Measurements from ENCODE around the gene GABRR3. TPM values are rescaled to one million over a fixed set of nuclear protein-coding genes. Genes with fewer than 3 reads are reported as not detected.

Gene GABRR3
- total RNA-seq, 6 experiments from 2014 or later, result not detected

DNA sequence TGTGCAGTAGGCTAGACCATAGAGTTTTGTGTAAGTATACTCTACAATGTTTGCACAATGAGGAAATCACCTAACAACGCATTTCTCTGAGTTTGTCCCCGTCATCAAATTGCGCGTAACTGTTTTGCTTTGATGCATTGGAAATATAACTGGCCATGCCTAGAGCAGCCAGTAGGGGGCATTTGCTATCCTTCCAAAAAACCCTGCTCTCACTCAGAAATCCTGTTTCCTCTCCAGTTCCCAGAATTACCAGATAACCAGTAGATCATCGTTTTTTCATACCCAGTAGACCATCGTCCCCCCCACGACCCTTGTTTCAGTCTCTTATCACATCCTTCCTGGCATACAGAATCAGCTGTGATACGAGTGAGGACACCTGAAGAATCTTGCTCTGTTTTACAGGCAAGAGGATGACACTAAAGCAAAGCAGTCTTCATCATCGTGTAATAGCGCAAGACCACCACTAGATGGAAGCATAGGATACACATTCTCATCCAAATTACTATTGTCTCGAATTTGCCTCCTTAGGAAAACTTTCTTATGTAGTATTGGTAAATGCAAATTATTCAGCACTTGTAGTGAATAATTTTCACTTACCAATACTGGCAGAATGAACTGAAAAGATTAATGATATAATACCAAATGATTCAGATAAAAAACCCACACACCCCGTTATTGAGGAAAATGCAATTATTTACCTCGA lies 4.4 kb upstream of the GABRR3 start:
- Mint-ChIP-seq H3K27me3 (ENCODE audit: insufficient read depth) (peaks cover 10% of the 10 kb centered on the region), H3K4me1 (ENCODE audit: low read depth) (no peaks in the 10 kb centered on the region), H3K27ac (peak overlapping the region; percentile 73), H3K9me3 (no peaks in the 10 kb centered on the region), H3K4me3 (peak overlapping the region; percentile 89), H3K36me3 (ENCODE audit: low read depth) (no peaks in the 10 kb centered on the region)
- TF ChIP-seq, protein P1, sequence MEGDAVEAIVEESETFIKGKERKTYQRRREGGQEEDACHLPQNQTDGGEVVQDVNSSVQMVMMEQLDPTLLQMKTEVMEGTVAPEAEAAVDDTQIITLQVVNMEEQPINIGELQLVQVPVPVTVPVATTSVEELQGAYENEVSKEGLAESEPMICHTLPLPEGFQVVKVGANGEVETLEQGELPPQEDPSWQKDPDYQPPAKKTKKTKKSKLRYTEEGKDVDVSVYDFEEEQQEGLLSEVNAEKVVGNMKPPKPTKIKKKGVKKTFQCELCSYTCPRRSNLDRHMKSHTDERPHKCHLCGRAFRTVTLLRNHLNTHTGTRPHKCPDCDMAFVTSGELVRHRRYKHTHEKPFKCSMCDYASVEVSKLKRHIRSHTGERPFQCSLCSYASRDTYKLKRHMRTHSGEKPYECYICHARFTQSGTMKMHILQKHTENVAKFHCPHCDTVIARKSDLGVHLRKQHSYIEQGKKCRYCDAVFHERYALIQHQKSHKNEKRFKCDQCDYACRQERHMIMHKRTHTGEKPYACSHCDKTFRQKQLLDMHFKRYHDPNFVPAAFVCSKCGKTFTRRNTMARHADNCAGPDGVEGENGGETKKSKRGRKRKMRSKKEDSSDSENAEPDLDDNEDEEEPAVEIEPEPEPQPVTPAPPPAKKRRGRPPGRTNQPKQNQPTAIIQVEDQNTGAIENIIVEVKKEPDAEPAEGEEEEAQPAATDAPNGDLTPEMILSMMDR (IDR thresholded peaks at IDR 0.05), result peak; percentile 97
- peak; percentile 82 for DNase-seq

DNA sequence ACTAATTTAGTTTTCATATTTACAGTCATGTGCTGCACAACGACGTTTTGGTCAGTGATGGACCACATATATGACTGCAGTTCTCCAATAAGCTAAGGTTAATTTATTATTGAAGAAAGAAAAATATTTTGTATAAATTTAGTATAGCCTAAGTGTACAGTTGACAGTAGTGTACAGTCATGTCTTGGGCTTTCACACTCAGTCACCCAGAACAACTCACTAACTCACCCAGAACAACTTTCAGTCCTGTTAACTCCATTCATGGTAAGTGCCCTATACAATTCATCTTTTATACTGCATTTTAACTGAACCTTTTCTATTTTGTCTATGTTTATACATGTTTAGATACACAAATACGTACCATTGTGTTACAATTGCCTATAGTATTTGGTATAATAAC lies 3.8 kb upstream of the GABRR3 start:
- Mint-ChIP-seq H3K27me3 (ENCODE audit: insufficient read depth) (peaks cover 11% of the 10 kb centered on the region), H3K4me1 (ENCODE audit: low read depth) (no peaks in the 10 kb centered on the region), H3K36me3 (ENCODE audit: low read depth) (no peaks in the 10 kb centered on the region), H3K27ac (no peak overlapping the region), H3K4me3 (peak overlapping the region; percentile 89; the same call in 1 of the 2 replicates), H3K9me3 (no peaks in the 10 kb centered on the region)
- no peak for DNase-seq
- TF ChIP-seq, protein P1 (IDR thresholded peaks at IDR 0.05), result no peak

DNA sequence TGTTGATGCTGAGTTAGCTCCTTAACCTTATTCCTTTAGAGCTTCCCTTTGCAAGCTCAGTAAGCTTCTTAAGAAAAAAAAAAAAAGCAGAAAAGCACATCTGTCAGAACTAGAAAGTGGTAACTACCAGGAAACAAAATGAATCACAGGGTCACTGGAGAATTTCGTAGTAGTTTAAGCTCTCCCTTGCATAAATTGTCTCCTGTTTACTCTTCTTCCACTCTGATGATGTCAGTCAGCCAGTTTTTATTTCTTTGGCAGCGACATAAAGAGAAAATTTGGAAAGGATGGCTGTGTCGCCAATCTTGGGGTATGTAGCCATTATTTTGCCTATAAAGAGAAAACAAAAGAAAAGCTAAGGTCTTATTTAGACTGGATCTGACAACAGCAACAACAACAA lies 3.2 kb upstream of the GABRR3 start:
- H3K4me1 Mint-ChIP-seq (ENCODE audit: low read depth), result no peaks in the 10 kb centered on the region
- no peaks in the 10 kb centered on the region for H3K9me3 Mint-ChIP-seq
- no peaks in the 10 kb centered on the region for H3K36me3 Mint-ChIP-seq (ENCODE audit: low read depth)
- H3K27ac Mint-ChIP-seq, result no peak overlapping the region
- DNase-seq, result no peak
- H3K27me3 Mint-ChIP-seq (ENCODE audit: insufficient read depth), result peaks cover 11% of the 10 kb centered on the region
- H3K4me3 Mint-ChIP-seq, result no peak overlapping the region
- TF ChIP-seq, protein P1 (IDR thresholded peaks at IDR 0.05), result no peak

DNA sequence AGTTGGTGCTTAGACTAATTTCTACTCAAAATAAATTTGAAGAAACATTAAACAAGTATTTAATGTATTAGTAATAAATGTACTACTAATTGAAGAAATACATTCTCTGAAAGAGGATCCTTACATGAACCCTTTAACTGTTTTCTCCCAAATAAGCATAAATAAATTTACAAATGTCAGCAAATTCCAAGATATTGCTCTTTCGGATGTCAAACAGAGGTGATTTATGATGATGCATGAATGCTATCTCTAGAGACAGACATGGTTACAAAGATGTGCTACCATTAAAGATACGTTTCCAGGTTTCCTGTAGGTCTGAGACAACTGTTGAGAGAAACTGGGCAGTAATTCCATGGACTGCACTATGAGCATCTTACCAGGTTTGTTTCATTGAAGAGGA lies 629 bp downstream of the GABRR3 start:
- DNase-seq, result no peak
- Mint-ChIP-seq H3K9me3 (no peaks in the 10 kb centered on the region), H3K27ac (no peak overlapping the region), H3K4me3 (no peak overlapping the region), H3K4me1 (ENCODE audit: low read depth) (no peaks in the 10 kb centered on the region), H3K27me3 (ENCODE audit: insufficient read depth) (peaks cover 8% of the 10 kb centered on the region), H3K36me3 (ENCODE audit: low read depth) (no peaks in the 10 kb centered on the region)
- TF ChIP-seq, protein P1 (IDR thresholded peaks at IDR 0.05), result no peak

DNA sequence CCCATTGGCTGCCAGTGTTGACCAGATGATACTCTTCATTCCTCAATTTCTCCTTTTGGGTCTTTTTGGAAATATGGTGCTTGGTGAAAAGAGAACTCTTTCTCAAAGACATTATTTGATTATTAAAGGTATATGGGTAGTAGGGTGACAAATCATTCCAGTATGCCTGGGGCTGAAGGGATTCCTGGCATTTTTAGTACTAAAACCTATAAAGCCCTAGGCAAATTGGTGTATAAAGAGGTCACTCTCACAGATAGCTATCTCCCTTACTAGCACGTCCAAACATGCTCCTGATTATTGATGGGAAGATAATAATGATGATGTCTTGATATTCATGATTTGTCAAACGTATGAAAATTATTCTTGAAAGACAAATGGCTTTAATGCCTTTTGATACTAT lies 1.1 kb downstream of the GABRR3 start:
- H3K4me1 Mint-ChIP-seq (ENCODE audit: low read depth), result no peaks in the 10 kb centered on the region
- no peak overlapping the region for H3K4me3 Mint-ChIP-seq
- TF ChIP-seq, protein P1 (IDR thresholded peaks at IDR 0.05), result no peak
- H3K9me3 Mint-ChIP-seq, result no peaks in the 10 kb centered on the region
- H3K27me3 Mint-ChIP-seq (ENCODE audit: insufficient read depth), result peaks cover 8% of the 10 kb centered on the region
- no peak overlapping the region for H3K27ac Mint-ChIP-seq
- no peaks in the 10 kb centered on the region for H3K36me3 Mint-ChIP-seq (ENCODE audit: low read depth)
- DNase-seq, result no peak

Measured in HFFc6 (cell line).